ENCODE measurements around the gene PDE4D.
"Not testable (repeated sequence)": the region's sequence is repeated elsewhere in the genome, so short reads cannot be mapped to it uniquely, and the experiment has no call there.

Gene PDE4D

DNA sequence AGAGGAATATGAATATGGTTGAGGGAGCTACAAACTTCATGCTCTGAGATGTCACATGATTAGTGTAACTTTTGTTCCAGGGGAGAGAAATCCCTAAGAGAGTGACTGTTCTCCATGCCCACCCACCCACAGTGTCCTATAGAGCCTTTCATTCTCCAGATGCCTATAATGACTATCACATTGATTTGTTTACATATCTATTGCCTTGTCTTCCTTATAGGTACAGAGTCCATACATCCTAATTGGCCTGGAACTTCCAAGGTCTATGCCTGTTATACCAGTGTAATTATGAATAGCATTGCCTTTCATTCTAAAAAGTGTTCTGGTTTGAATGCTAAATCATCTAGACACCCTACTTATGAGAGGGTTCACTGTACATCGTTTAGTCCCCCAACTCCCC is 835.3 kb downstream of the PDE4D start:
- no peak for DNase-seq (ENCODE audit: low spot score)
- TF ChIP-seq, protein P1, sequence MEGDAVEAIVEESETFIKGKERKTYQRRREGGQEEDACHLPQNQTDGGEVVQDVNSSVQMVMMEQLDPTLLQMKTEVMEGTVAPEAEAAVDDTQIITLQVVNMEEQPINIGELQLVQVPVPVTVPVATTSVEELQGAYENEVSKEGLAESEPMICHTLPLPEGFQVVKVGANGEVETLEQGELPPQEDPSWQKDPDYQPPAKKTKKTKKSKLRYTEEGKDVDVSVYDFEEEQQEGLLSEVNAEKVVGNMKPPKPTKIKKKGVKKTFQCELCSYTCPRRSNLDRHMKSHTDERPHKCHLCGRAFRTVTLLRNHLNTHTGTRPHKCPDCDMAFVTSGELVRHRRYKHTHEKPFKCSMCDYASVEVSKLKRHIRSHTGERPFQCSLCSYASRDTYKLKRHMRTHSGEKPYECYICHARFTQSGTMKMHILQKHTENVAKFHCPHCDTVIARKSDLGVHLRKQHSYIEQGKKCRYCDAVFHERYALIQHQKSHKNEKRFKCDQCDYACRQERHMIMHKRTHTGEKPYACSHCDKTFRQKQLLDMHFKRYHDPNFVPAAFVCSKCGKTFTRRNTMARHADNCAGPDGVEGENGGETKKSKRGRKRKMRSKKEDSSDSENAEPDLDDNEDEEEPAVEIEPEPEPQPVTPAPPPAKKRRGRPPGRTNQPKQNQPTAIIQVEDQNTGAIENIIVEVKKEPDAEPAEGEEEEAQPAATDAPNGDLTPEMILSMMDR (IDR thresholded peaks at IDR 0.05) = no peak
- H3K4me3 ChIP-seq = no peak overlapping the region
- H3K27ac ChIP-seq = no peak overlapping the region

DNA sequence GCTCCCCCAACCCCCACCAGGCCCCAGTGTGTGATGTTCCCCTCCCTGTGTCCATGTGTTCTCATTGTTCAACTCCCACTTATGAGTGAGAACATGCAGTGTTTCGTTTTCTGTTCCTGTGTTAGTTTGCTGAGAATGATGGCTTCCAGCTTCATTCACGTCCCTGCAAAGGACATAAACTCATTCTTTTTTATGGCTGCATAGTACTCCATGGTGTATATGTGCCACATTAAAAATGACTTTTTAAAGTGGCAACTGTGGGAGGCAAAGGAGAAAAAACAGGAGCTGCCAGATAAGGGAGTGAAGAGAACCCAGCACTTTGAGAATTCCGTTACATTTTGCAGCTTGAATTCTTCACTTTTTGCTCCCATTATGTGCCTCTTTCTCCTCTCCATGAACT is 836.9 kb downstream of the PDE4D start:
- not testable (repeated sequence) for H3K4me3 ChIP-seq; DNase-seq (ENCODE audit: low spot score)

DNA sequence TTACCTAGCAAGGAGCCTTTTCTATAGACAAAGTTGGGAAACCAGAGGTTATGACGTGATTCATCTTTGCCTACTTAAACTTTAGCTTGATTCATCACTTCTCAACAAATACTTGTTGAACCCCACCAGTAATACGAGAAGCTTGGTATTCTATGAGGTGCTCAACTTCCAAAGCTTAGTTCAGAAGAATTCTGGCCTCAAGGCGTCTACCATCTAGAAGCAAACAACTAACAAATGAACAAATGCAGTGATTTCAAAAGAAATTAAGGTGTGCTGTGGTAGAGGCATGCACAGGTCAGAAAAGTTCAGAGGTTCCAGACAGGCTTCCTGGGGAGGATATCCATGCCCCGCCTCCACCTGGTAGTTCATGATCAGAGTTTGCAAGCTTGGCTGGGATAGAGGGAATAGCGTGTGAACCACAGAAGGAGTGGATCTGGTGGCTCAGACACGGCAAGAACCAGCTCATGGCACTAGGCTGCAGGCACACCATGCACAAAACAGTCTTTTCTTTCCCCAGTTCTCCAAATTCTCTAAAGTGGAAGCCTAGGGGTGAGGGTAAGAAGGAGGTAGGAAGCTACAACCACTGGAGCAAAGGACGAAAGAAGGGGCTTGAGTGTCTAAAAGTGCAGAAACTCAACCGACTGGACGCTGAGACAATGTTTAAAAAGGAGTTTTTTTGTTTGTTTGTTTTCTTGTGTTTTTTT is 837.6 kb downstream of the PDE4D start:
- H3K27ac ChIP-seq = no peak overlapping the region
- DNase-seq (ENCODE audit: low spot score) = no peak
- no peak overlapping the region for H3K4me3 ChIP-seq
- TF ChIP-seq, protein P1 (IDR thresholded peaks at IDR 0.05) = no peak

More for the DNA sequence above, 836.9 kb downstream of the PDE4D start:
- H3K27ac ChIP-seq = not testable (repeated sequence)

DNA sequence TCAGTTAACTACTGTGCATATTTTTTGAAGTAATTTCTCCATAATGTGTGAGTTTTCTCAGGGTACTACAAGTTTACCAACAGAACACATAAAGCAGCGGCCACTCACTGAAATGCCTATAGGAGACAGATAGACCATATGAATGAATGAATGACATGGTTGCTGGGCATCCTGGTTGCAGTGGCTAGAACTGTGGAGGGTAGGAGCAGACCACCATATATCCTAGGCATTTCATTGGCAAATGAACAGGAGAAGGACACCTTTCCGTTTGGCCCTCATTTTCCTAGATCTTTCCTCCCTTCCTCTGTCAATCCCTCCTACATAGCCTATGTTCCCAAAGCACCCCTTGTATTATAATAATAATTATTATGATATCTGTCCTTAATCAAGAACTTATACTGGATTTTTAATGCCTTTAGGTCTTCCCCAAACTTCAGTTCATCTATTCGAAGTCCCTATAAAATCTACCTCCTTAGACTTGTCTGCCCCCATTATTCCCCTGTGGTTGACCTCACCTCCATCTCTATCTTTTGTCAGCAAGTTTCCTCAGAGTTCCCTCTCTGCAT is 838.5 kb downstream of the PDE4D start:
- DNase-seq (ENCODE audit: low spot score) = no peak
- TF ChIP-seq, protein P1 (IDR thresholded peaks at IDR 0.05) = no peak
- no peak overlapping the region for H3K4me3 ChIP-seq
- H3K27ac ChIP-seq = no peak overlapping the region

DNA sequence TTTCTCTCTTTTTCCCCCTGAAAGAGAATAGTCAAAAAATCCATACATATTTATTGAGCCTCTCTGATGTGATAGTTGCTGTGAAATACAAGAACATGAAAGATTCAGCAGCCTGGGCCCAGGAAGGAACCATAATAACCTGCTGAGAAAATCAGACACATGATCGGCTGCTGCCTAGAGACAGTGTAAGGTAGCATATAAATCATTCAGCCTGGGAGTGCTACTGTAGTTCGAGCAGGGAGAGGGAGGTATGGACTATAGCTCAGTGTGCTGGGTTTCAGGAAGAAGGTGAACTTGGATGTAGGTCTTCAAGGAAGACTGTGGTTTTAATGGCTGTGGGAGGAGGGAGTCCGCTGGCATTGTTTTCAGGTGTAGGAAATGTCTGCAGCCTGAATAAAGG is 841.6 kb downstream of the PDE4D start:
- no peak overlapping the region for H3K4me3 ChIP-seq
- H3K27ac ChIP-seq = no peak overlapping the region
- TF ChIP-seq, protein P1 (IDR thresholded peaks at IDR 0.05) = no peak
- no peak for DNase-seq (ENCODE audit: low spot score)

DNA sequence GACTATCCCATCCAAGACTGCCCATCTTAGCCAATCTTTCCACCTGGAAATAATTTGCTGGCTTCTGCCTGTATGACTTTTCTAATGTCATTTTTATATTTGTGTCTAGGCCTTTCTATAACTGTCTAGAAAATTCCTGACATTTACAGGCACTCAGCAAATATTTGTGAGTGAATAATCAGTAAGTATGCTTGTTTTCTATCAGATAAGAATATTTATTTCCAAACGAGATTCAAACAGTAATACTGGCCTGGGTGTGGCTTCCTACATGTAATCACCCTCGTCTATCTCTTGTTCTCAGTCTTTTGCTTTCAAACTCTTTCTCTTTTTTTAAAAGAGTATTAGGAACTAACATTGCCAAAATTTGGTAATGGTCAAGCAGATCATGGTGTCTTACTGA is 844.4 kb downstream of the PDE4D start:
- TF ChIP-seq, protein P1 (IDR thresholded peaks at IDR 0.05) = no peak
- no peak for DNase-seq (ENCODE audit: low spot score)
- H3K4me3 ChIP-seq = no peak overlapping the region
- H3K27ac ChIP-seq = no peak overlapping the region

DNA sequence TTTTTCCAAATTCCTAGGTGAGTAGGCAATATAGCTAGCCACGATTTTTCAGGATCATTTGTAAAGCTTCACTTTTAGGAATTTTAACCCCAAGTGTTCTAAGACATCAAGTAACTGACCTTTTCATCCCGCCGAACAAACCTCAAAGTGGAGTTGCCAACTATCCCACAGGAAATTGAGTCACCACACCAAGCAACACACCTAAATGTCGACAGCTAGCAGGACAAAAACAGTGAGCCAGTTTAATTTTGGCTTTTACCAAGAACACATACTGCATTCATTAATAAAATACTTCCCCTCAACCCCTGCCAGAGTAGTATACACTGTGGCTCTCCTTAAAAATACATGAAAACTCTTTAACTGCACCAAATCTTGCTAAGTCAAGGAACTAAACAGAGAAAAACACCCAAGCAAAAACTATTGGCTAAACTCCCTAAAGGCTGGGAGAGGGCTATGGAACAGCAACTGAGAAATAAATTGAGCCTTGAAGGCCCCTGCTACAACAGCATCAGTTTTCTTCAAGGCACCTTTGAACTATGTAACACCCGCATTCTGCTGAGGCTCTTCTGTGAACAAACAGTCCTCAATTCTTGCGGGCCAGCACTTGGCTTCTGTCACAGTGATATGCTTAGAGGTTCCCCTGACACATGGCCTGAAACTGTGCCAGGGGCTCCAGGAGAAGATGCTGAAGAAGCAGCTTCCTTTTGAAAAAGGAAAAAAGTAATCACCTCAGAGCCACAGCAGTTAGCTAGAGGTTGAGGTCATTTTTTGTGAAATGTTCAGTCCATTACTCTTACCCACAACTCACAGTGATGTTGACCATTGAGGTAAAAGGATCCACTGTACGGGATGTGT is 851.1 kb downstream of the PDE4D start:
- Histone ChIP-seq H3K4me3 (no peak overlapping the region), H3K27ac (peak overlapping the region in 1 of 2 donors; percentile 15)
- TF ChIP-seq, protein P1 (IDR thresholded peaks at IDR 0.05) = no peak
- no peak for DNase-seq (ENCODE audit: low spot score)
